A549 (cell line): ENCODE data around the gene PSMD13. TPM values are rescaled to one million over a fixed set of nuclear protein-coding genes. Genes with fewer than 3 reads are reported as not detected.
"Not testable (repeated sequence)": the region's sequence is repeated elsewhere in the genome, so short reads cannot be mapped to it uniquely, and the experiment has no call there.

ENCODE experiments used
- ATAC-seq, 2 experiments: fragments of 200-7000 bp in 1 of 2; fragments of >200 bp in 1 of 2; cut with Nextera tagmentation in 1 of 2; cut with Tn5 transposase in 1 of 2; 3 replicates each; pipeline versions ENCODE4 v1.8.0 to v1.9.1; 2018 to 2020; ENCODE audit warnings: mild to moderate bottlenecking in 1 of 2, moderate library complexity in 1 of 2
- CTCF ChIA-PET: fragments of 300-600 bp; sonication (Branson Sonifier 250); formaldehyde crosslinking; extraction: SDS; loops from one replicate; lab custom pipeline; 2021; ENCODE audit warnings: antibody characterized with exemption, inconsistent platforms; lab: Yijun Ruan, JAX
- POLR2A ChIA-PET: fragments of 350-600 bp; formaldehyde crosslinking; extraction: SDS; loops from one replicate; lab custom pipeline; 2021; ENCODE audit warnings: antibody characterized with exemption, inconsistent platforms; lab: Yijun Ruan, JAX
- DNase-seq, 2 experiments: peaks; one replicate each; pipeline versions ENCODE4 v3.0.0 to v3.0.0-alpha.2; 2011 to 2016; ENCODE audit warnings: low read depth in 1 of 2, low spot score in 1 of 2
- FAIRE-seq: peaks from 2 replicates; lab custom pipeline; 2011; peaks lifted over from hg19 to GRCh38; lab: Jason Lieb, UNC
- H3K27ac ChIP-seq, 2 experiments: fragments of >200 bp; sonication (Bioruptor Twin); formaldehyde crosslinking; 3 replicates each; pipeline ENCODE4 v1.5.1; 2016 to 2017
- H3K4me1 ChIP-seq: fragments of >200 bp; sonication (Bioruptor Twin); formaldehyde crosslinking; 3 replicates; pipeline ENCODE4 v1.6.1; 2016
- H3K4me2 ChIP-seq: fragments of >200 bp; sonication (Bioruptor Twin); formaldehyde crosslinking; 3 replicates; pipeline ENCODE4 v1.6.1; 2016
- H3K4me3 ChIP-seq: fragments of >200 bp; sonication (Bioruptor Twin); formaldehyde crosslinking; 3 replicates; pipeline ENCODE4 v1.5.1; 2016
- H3K9me3 ChIP-seq: fragments of >200 bp; sonication (Bioruptor Twin); formaldehyde crosslinking; 3 replicates; pipeline ENCODE4 v1.6.1; 2016
- CHD2 ChIP-seq: fragments of 150-350 bp; IDR thresholded peaks from 2 replicates; pipeline ENCODE4 v1.6.1; 2014; ENCODE audit warnings: low read length; ENCODE audit not compliant: partially characterized antibody
- EHF ChIP-seq: fragments of 250-450 bp; sonication (Bioruptor Pico); IDR thresholded peaks from 2 replicates; pipeline ENCODE4 v1.5.0; 2020; ENCODE audit warnings: mild to moderate bottlenecking
- EP300 ChIP-seq, 2 experiments: fragments of >200 bp; sonication (Bioruptor Twin); formaldehyde crosslinking; IDR thresholded peaks; 2 replicates in 1 of 2; 3 replicates in 1 of 2; pipeline ENCODE4 v1.6.1; 2016 to 2017
- FOXS1 ChIP-seq: fragments of 250-450 bp; sonication (Bioruptor Pico); IDR thresholded peaks from 2 replicates; pipeline ENCODE4 v1.5.0; 2020; ENCODE audit warnings: mild to moderate bottlenecking, moderate library complexity
- GATA3 ChIP-seq: IDR thresholded peaks from 2 replicates; pipeline ENCODE4 v1.6.1; 2012; ENCODE audit warnings: borderline replicate concordance
- HDAC2 ChIP-seq: fragments of 200-600 bp; sonication (generic); IDR thresholded peaks from 2 replicates; pipeline ENCODE4 v1.6.1; 2016
- HOXB5 ChIP-seq: fragments of 250-450 bp; sonication (Bioruptor Pico); IDR thresholded peaks from 2 replicates; pipeline ENCODE4 v1.5.0; 2020; ENCODE audit warnings: mild to moderate bottlenecking, moderate library complexity
- KDM5A ChIP-seq: fragments of 200-600 bp; sonication (generic); IDR thresholded peaks from 2 replicates; pipeline ENCODE4 v1.6.1; 2016; ENCODE audit warnings: antibody characterized with exemption, mild to moderate bottlenecking
- MAZ ChIP-seq: fragments of 150-350 bp; IDR thresholded peaks from 2 replicates; pipeline ENCODE4 v1.6.1; 2014; ENCODE audit warnings: antibody characterized with exemption, low read depth, low read length, borderline replicate concordance
- MYC ChIP-seq: IDR thresholded peaks from 2 replicates; pipeline ENCODE4 v1.6.1; 2012; ENCODE audit warnings: mild to moderate bottlenecking, inconsistent platforms, low read length, improper control_type of control experiment, borderline replicate concordance
- NR3C1 ChIP-seq: fragments of >200 bp; sonication (Bioruptor Twin); formaldehyde crosslinking; IDR thresholded peaks from 3 replicates; pipeline ENCODE4 v1.6.1; 2017
- POLR2AphosphoS2 ChIP-seq: conservative IDR thresholded peaks from 2 replicates; pipeline ENCODE4 v1.6.1; 2012; ENCODE audit warnings: low read length, improper control_type of control experiment, inconsistent platforms
- RAD21 ChIP-seq, 2 experiments: fragments of >200 bp in 1 of 2; sonication (Bioruptor Twin) in 1 of 2; formaldehyde crosslinking in 1 of 2; IDR thresholded peaks in 1 of 2; conservative IDR thresholded peaks in 1 of 2; 2 replicates in 1 of 2; 3 replicates in 1 of 2; pipeline ENCODE4 v1.6.1; 2012 to 2018; ENCODE audit warnings: inconsistent platforms in 1 of 2
- TFCP2L1 ChIP-seq: fragments of 250-450 bp; sonication (Bioruptor Pico); IDR thresholded peaks from 2 replicates; pipeline ENCODE4 v1.5.0; 2021; ENCODE audit warnings: mild to moderate bottlenecking
- ZFP36 ChIP-seq: fragments of 450-650 bp; IDR thresholded peaks from 2 replicates; pipeline ENCODE4 v1.6.1; 2014; ENCODE audit warnings: borderline replicate concordance; ENCODE audit not compliant: partially characterized antibody
- WGBS: methylation state at CpG from one replicate; pipeline ENCODE4 v1.1.6; 2017; ENCODE audit errors: missing lambda C conversion rate; 5-methylcytosine and 5-hydroxymethylcytosine counted together
- polyA plus RNA-seq, 4 experiments: library from polyadenylated mRNA; depleted of rRNA in 3 of 4; stranded (reverse); fragments of >200 nt; fragmentation: RNase III in 1 of 4; extraction: RNeasy Plus Mini Kit Qiagen cat#74134 plus additional on column Dnase treatment in 1 of 4; gene quantifications; 2 replicates in 3 of 4; 3 replicates in 1 of 4; pipeline ENCODE4 v1.2.3, GENCODE V29; 2011 to 2017
- TF ChIP-seq, protein P1 (sequence below): fragments of 250-450 bp; sonication (Bioruptor Pico); IDR thresholded peaks from 2 replicates; pipeline ENCODE4 v1.5.0; 2020; ENCODE audit warnings: low read depth, mild to moderate bottlenecking, moderate library complexity
- TF ChIP-seq, protein P2 (sequence below): IDR thresholded peaks from 2 replicates; pipeline ENCODE4 v1.6.1; 2012

The PSMD13 gene
- polyA plus RNA-seq, 2 of the 4 experiments (the other 2 are of a cell fraction) = 153 to 198 TPM

DNA sequence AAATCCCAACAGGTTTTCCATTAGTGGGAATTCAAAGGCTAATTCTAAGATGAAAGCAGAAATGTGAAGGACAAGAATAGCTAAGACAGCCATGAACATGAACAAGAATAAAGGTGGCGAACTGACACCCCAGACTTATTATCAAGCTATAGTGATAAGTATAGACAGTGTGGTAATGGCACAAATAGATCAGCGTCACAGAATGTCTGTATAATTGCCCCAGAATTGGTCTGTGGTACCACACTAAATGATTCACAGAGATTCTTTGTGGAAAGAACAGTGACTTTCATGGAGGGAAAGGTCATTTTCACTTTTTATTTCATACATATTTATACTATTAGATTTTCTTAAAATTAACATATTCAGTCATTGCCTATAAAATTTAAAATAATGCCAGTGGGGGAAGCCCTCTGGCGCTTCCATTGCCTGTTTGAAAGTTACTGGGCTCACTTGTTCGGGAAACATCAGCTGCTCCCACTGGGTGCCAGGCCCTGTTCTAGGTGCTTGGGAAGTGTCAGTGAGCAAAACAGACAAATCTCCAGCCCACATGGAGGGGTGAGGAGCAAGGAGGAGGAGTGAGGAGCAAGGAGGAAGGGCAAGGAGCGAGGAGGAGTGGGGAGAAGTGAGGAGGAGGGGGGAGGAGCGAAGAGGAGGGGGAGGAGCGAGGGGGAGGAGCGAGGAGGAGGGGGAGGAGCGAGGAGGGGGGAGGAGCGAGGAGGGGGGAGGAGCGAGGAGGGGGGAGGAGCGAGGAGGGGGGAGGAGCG, 30.1 kb downstream of the PSMD13 start:
- FAIRE-seq = no peak
- POLR2A ChIA-PET = interaction anchor here (1.2 kb wide), 1 partner anchor 60 kb away, joined by 3 read pairs; the partner anchor contains the start of genes BET1L and RIC8A
- CTCF ChIA-PET = interaction anchor here (1.3 to 1.4 kb wide), 2 partner anchors 13 to 17 kb away, joined by 3 to 5 read pairs; no protein-coding TSS in a partner anchor
- no peak for TF ChIP-seq TFCP2L1 (CRISPR knock-in tag)
- TF ChIP-seq KDM5A = no peak
- TF ChIP-seq ZFP36 = no peak
- TF ChIP-seq MYC = no peak
- no peak for TF ChIP-seq EHF
- TF ChIP-seq RAD21 (conservative IDR thresholded peaks at IDR 0.05 in 1 of 2, IDR thresholded peaks at IDR 0.05 in 1 of 2) = no peak
- TF ChIP-seq FOXS1 (CRISPR knock-in tag) = no peak
- TF ChIP-seq NR3C1 = no peak
- TF ChIP-seq, protein P1, sequence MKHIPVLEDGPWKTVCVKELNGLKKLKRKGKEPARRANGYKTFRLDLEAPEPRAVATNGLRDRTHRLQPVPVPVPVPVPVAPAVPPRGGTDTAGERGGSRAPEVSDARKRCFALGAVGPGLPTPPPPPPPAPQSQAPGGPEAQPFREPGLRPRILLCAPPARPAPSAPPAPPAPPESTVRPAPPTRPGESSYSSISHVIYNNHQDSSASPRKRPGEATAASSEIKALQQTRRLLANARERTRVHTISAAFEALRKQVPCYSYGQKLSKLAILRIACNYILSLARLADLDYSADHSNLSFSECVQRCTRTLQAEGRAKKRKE (CRISPR knock-in tag) = no peak
- no peak for TF ChIP-seq POLR2AphosphoS2
- no peak for TF ChIP-seq HDAC2
- TF ChIP-seq, all 56 proteins: peak for 0
- Histone ChIP-seq H3K4me1 (peaks cover 7% of the 10 kb centered on the region), H3K9me3 (peaks cover 8% of the 10 kb centered on the region; the same call in 2 of the 3 replicates), H3K4me2 (peak overlapping the region; percentile 38; the same call in 2 of the 3 replicates), H3K4me3 (peak overlapping the region; percentile 24; the same call in 2 of the 3 replicates), H3K27ac (peak overlapping the region in 1 of 2 experiments; percentile 52; a peak in 2 of 6 replicates)
- ATAC-seq (no peak; a peak in 1 of 6 replicates), DNase-seq (peak in 1 of 2 experiments; percentile 48)
- WGBS = 70% methylated on average over 6 of the region's 13 CpGs

DNA sequence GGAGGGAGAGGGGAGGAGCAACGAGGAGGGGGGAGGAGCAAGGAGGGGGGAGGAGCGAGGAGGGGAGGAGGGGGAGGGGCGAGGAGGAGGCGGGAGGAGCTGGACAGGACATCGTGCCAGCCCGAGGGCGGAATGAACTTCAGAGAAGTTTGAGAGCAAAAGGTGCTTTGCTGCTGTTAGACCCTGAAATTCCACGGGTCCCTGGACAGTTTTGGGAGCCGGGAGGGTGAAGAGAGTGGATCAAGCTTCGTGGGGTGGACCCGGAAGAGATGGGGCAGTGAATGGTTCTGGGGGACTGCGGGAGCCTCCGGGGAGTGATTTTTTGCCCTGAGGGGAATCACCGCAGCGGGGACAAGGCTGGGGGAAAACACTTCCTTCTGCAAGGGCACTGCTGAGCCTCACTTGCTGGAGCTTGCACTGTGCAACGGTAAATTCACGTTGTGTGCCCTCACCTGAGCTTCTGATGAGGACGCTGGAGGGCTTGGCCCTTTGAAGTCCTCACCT, 30.8 kb downstream of the PSMD13 start:
- H3K9me3 ChIP-seq = peaks cover 8% of the 10 kb centered on the region; the same call in 2 of the 3 replicates
- no peak for FAIRE-seq
- ChIA-PET POLR2A (interaction anchor here (1.2 kb wide), 1 partner anchor 60 kb away, joined by 3 read pairs; the partner anchor contains the start of genes BET1L and RIC8A), CTCF (interaction anchor here (0.6 to 1.9 kb wide), 6 partner anchors 9 to 40 kb away, joined by 3 to 8 read pairs (median 4); partner anchors contain the start of gene IFITM2)
- ATAC-seq = peak; percentile 42 to 71; a peak in 4 of 6 replicates
- DNase-seq = peak; percentile 35 to 61
- TF ChIP-seq HOXB5 (CRISPR knock-in tag) (0 out of 2 replicates have a peak, but pooled peaks have one; percentile 19), EP300 (IDR thresholded peaks at IDR 0.05) (no peak), MAZ (no peak), GATA3 (no peak), KDM5A (no peak), CHD2 (no peak)
- TF ChIP-seq, protein P2, sequence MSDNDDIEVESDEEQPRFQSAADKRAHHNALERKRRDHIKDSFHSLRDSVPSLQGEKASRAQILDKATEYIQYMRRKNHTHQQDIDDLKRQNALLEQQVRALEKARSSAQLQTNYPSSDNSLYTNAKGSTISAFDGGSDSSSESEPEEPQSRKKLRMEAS = peak; percentile 56
- H3K4me3 ChIP-seq = peak overlapping the region; percentile 42
- peak overlapping the region; percentile 68 to 76 for H3K27ac ChIP-seq
- peak overlapping the region; percentile 93 for H3K4me2 ChIP-seq
- H3K4me1 ChIP-seq = peaks cover 7% of the 10 kb centered on the region
- WGBS = 11% methylated on average over 16 of the region's 18 CpGs

DNA sequence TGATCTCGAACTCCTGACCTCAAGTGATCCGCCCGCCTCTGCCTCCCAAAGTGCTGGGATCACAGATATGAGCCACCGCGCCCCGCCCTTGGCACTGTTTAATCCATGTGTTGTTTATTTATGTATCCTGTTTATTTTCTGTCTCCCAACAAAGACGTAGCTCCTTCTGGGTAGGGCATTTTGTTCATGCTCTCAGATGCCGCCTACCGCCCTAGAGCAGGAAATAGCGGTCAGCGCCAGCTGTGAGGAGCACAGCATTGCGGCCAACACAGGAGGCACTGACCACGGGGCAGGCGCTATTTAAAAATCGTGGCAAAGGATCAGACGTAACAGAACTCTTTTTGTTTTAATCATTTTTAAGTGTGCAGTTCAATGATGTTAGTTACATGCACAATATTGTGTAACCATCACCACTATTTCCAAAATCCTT, 32.0 kb downstream of the PSMD13 start:
- H3K4me3 ChIP-seq, H3K4me2 ChIP-seq, H3K9me3 ChIP-seq, H3K27ac ChIP-seq, FAIRE-seq, POLR2A ChIA-PET, H3K4me1 ChIP-seq: not testable (repeated sequence)
- ATAC-seq (peak; percentile 35 to 70; a peak in 4 of 6 replicates), DNase-seq (peak in 1 of 2 experiments; percentile 65)
- CTCF ChIA-PET = interaction anchor here (1.5 to 1.9 kb wide), 2 partner anchors 13 to 17 kb away, joined by 8 read pairs; no protein-coding TSS in a partner anchor
- 69% methylated on average over 16 of the region's 16 CpGs for WGBS
